RWPE2 (cell line): ENCODE data around the gene IFT22.

Source experiments
- ATAC-seq: fragments of 200-7000 bp; cut with Tn5 transposase; 3 replicates; pipeline ENCODE4 v1.9.1; 2021; ENCODE audit warnings: low read depth
- DNase-seq: peaks from one replicate; pipeline ENCODE4 v3.0.0-alpha.2; 2020; ENCODE audit warnings: low spot score
- H3K27ac ChIP-seq: fragments of 450-650 bp; 2 replicates; pipeline ENCODE4 v1.5.1; 2017; ENCODE audit warnings: mild to moderate bottlenecking; ENCODE audit not compliant: poor library complexity, severe bottlenecking
- H3K27me3 ChIP-seq: fragments of 250-450 bp; sonication (Bioruptor Pico); 2 replicates; pipeline ENCODE4 v1.5.1; 2021; ENCODE audit warnings: mild to moderate bottlenecking, moderate library complexity; ENCODE audit not compliant: insufficient read depth, poor library complexity, severe bottlenecking
- H3K36me3 ChIP-seq: fragments of 250-450 bp; sonication (Bioruptor Pico); 2 replicates; pipeline ENCODE4 v1.5.1; 2020; ENCODE audit warnings: low read depth, mild to moderate bottlenecking, moderate library complexity
- H3K4me1 ChIP-seq: fragments of 250-450 bp; sonication (Bioruptor Pico); 2 replicates; pipeline ENCODE4 v1.5.1; 2021; ENCODE audit warnings: mild to moderate bottlenecking, moderate library complexity; ENCODE audit not compliant: insufficient read depth, poor library complexity, severe bottlenecking
- H3K4me3 ChIP-seq: fragments of 250-450 bp; sonication (Bioruptor Pico); 2 replicates; pipeline ENCODE4 v1.5.1; 2021; ENCODE audit warnings: mild to moderate bottlenecking, moderate library complexity; ENCODE audit not compliant: severe bottlenecking
- H3K9me3 ChIP-seq: fragments of 250-450 bp; sonication (Bioruptor Pico); 2 replicates; pipeline ENCODE4 v1.5.1; 2021; ENCODE audit warnings: mild to moderate bottlenecking, moderate library complexity; ENCODE audit not compliant: severe bottlenecking
- CTCF ChIP-seq: fragments of 450-650 bp; IDR thresholded peaks from one replicate; pipeline ENCODE4 v1.5.1; 2017; ENCODE audit warnings: mild to moderate bottlenecking, moderate library complexity; ENCODE audit not compliant: poor library complexity, severe bottlenecking

Gene IFT22

DNA sequence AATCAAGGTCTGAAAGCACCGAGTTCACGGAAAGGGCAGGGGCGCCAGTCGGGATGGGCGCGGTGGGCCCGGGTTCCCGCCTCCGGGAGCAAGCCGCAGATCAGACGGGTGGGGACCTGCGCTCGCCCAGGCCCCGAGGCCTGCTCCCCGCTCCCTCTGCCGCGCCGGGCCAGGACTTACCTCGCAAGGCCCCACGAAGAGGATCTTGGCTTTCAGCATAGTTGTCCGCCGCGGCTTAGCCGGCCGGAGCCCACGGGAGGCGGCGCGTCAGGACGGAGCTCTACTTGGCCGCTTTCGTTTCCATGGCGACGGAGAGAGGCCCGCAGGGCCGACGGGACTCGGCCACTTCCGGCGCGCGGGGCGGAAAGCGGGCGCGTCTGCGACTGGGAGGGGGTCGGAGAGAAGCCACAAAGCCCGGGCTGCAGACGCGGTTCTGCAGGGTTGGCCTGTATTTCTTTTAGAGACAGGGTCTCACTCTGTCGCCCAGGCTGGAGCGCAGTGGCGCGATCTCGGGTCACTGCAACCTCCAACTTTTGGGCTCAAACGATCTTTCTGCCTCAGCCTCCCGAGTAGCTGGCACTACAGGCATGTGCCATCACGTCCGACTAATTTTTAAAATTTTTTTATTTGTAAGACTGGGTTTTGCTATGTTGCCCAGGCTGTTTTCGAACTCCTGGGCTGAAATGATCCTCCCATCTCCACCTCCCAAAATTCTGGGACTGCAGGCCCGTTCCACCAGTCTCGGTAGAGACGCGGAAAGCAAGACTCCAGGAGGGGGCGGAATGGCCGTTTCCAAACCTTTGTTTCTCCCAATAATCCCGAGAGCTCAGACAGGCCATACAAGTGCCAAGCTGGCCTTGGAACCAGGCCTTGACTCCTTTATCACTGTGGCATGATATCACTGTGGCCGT, at the start of gene IFT22:
IFT22 (minus strand) TSS at position 322 of the 911 bp plus-strand sequence; CDS start at position 219, 103 bp downstream.
- Histone ChIP-seq H3K27me3 (no peaks in the 10 kb centered on the region), H3K9me3 (no peaks in the 10 kb centered on the region), H3K4me1 (no peaks in the 10 kb centered on the region), H3K4me3 (peak within 1 kb of the TSS; percentile 81), H3K36me3 (peaks cover 7% of the 10 kb centered on the region; the same call in 1 of the 2 replicates), H3K27ac (peak within 1 kb of the TSS; percentile 25)
- peak; percentile 95 for ATAC-seq
- peak; percentile 61 for TF ChIP-seq CTCF
- peak; percentile 91 for DNase-seq

- no peak for DNase-seq
- ATAC-seq: no peak
- Histone ChIP-seq H3K4me1 (no peaks in the 10 kb centered on the region), H3K4me3 (no peak overlapping the region), H3K27me3 (peaks cover 7% of the 10 kb centered on the region), H3K9me3 (no peaks in the 10 kb centered on the region), H3K36me3 (no peaks in the 10 kb centered on the region), H3K27ac (no peak overlapping the region)
- no peak for TF ChIP-seq CTCF
These were observed 49.2 kb upstream of the IFT22 start for GRCh38 chr7:101370836-101371235.

DNA sequence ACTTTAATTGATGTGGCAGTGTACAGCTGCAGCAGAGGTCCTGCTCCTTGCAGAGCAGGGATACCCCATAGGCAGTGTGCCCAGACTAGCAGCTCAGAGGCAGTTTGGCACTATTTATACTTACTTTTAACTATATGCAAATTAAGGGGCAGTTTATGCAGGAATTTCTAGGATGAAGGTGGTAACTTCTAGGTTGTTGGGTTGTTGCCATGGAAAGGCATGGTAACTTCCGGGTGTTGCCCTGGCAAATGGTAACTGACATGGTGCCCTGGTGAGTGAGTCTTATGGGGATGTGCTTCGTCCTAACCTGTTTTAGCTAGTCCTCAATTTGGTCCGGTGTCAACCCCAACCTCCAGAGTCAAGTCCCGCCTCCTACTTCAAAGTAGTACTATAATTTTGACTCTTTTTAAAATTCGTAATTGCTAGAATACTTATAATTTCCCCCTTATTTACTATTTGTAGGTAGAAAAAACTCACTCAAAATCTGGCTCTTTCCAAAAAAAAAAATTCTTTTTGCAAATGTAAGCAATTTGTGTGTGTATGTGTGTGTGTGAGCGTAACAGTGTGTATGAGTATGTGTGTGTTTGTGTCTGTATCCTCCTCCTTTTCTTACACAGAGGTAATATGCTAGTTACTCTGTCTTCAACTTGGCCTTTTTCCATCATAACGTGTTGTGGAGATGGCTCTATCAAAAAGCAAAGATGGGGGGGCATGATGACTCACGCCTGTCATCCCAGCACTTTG, 47.0 kb upstream of the IFT22 start:
- Histone ChIP-seq H3K27me3 (peaks cover 7% of the 10 kb centered on the region), H3K36me3 (no peaks in the 10 kb centered on the region), H3K4me1 (no peaks in the 10 kb centered on the region), H3K9me3 (no peaks in the 10 kb centered on the region), H3K4me3 (no peak overlapping the region), H3K27ac (no peak overlapping the region)
- no peak for DNase-seq
- ATAC-seq: no peak
- TF ChIP-seq CTCF: no peak

DNA sequence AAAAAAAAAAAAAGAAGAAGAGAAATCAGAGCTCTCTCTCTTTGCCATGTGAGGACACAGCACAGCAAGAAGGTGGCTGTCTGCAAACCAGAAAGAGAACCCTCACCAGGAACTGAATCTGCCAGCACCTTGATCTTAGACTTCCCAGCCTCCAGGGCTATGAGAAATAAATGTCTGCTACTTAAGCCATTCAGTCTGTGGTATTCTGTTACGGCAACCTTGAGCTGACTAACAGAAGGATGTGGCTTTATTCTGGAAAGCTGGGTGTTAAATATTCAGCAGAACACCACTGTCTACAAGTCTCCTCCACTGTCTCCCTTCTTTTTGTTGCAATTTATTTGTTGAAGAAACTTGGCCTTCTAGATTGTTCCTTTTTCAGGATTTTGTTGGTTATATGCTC, 46.1 kb upstream of the IFT22 start:
- no peaks in the 10 kb centered on the region for H3K36me3 ChIP-seq
- no peaks in the 10 kb centered on the region for H3K4me1 ChIP-seq
- DNase-seq (no peak), ATAC-seq (no peak)
- H3K4me3 ChIP-seq: no peak overlapping the region
- no peaks in the 10 kb centered on the region for H3K9me3 ChIP-seq
- peaks cover 7% of the 10 kb centered on the region for H3K27me3 ChIP-seq
- no peak overlapping the region for H3K27ac ChIP-seq
- TF ChIP-seq CTCF: no peak
